Measurements from ENCODE around the gene WNK2.
"Not testable (repeated sequence)": the region's sequence is repeated elsewhere in the genome, so short reads cannot be mapped to it uniquely, and the experiment has no call there.

Gene WNK2
- 0.05 to 0.31 reads per million in 2 donors for total RNA-seq

DNA sequence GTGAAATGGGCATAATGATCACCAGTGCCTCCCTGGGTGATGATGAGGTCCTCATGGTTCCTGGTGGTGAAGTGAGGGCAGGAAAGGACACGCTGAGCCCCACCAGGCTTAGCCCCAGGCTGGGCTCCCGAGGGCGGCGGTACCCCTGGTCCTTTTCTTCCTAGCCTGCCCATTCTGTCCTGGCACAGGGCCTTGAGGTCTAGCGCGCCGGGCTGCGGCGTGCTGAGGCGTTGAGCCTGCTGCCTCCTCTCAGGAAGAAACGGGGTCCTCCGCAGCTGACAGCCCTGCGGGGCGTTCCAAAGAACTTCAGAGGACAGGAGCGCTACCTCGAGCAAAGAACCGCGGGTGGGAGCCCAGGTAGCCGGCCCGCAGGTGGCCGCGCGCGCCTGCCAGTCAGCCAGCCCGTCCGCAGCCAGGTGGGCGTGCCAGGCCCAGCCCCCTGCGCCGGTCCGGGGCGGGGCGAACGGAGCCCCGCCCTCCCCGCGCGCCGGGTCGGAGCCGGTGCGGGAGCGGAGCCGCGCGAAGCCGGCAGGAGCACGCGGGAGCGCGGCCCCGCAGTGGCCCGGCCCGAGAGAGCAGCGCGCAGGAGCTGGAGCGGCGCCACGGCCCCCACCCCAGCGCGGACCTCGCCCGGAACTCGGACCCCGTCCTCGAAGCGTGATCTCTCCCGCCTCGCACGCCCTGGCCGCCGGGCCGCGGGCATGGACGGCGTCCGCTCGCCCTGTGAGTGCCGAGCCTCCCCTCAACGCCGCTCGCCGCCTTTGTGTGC, at the start of gene WNK2:
TSS of gene WNK2 (plus strand) at position 477 of the 769 bp plus-strand sequence. CDS start 791 bp downstream, outside the sequence.
- peak; percentile 23 for DNase-seq

DNA sequence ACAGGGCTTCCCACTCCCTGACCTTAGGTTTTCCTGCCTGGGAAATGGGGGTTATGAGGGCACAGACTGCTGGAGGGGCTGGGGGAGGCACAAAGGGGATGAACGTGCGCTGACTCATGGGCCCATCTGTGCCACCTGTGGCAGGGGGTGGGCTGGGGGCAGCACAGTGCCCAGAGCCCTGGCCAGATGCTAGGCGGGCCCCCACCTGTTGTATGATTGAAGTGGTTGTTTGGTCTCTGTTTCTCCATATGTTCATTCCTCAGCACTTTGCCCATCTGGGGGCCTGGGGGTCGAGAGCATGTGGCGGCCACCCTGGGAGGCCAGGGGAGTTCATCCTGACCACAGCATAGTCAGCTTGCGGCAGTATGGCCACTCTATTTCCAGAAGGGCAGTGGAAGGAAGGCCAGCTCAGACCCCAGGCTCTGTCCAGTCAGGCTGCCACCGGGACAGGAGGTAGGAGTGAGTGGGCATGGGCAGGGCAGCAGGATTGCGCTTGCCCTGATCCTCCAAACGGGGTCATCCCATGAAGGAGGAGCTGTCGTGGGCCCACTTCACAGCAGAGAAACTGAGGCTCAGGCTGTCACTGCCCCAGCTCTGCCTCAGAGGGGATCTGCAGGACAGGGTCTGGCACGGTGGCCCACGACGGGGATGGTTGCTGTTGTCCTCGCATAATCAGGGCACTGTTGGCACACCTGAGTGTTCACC, 49.0 kb upstream of the WNK2 start:
- no peak for DNase-seq

GRCh38 chr9:93136011-93136440, 47.9 kb upstream of the WNK2 start:
- no peak for DNase-seq

GRCh38 chr9:93137362-93137761, 46.6 kb upstream of the WNK2 start:
- DNase-seq, result no peak

DNA sequence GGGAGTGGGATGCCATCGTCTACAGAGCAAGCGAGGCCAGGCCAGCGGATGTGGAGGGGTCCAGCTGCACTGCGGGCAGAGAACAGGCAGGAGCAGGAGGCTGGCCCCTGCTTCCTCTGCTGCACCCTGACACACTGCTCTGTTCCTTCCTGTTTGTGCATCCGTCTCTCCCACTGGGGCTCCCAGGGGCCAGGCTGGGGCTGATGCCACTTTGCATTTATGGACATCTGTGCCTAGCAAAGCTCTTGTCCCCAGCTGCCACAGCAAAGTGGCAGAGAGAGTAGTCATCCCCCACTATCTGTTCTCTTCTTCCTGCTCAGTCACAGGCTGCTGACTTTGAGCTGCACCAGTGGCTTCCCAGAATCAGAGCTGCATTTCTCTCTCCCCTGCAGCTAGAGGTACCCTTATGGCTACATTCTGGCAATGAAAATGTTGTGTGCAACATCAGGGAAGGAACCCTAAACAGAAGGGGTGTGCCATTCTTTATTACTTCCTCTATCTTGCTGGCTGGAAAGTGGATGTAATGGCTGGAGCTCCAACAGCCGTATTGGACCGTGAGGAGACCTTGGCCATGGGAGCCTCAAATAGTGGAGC, 45.7 kb upstream of the WNK2 start:
- no peak for DNase-seq

DNA sequence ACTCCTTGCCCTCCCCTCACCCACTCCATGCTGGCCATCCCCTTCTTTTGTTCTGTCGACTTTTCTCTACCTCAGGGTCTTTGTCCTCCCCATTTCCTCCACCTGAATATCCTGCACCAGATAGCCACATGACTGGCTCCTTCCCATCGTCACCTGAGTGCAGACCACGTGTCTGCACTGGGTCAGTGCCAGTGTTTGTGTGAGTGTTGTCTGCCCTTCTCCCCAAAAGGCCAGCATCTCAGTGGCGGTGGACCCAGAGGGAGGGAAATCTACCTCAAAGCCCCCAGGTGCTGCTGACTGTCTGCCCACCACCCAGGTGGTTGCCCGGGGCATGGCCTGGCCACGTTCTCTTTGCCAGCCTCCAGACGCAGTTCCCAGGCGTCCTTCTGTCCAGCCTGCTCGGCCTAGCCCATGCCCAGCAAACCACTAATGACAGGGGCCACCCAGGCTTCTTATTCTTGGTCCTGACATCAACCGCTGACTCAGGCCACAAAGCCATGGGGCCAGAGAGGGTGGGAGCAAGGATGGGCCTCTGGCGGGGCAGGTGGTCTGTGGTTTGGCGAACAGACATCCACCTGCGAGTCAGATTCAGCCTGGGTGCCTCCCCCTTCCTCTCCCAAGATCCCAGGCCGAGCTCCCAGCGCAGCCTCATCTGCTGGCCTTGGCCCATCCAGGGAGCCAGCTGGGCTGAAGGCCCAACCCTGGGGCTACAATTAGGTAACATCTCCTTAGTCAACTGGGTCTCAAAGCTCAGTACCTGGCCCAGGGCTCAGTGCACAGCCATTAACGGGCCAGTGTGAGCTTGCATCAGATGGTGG, 44.4 kb upstream of the WNK2 start:
- no peak for DNase-seq

DNA sequence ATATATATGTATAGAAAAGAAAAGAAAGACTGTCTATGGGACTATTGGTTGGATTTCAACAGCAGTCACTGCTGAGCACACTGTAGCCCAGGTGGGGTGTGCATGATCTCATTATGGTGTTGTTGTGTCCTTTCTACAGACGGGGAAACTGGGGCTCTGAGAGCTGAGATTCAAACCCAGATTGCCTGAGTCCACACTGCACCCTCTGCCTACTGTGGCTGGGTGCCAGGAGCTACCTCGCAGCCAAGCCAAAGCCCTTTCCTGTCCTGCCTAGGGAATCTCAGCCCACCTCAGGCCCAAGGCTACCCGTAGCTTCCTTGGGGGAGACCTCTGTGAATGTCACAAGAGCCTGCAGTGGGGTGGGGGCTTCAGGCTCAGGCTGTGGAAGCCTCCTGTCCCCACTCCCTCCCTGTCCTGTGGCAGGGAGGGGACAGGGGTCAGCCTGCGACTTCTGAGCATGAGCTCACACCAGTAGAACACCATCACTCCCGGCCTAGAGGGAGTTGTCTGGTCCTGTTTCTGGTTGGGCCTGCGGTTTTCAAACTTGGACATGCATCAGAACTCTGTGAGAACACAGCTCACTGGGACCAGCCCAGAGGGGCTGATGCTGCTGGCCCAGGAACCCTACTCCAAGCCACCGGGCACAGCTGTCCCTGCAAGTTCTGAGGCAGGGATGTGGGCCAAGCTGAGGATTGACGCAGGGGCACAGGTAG, 42.0 kb upstream of the WNK2 start:
- no peak for DNase-seq

GRCh38 chr9:93143830-93144530, 40.0 kb upstream of the WNK2 start:
- DNase-seq, result peak; percentile 25

GRCh38 chr9:93146696-93147095, 37.2 kb upstream of the WNK2 start:
- not testable (repeated sequence) for DNase-seq

DNA sequence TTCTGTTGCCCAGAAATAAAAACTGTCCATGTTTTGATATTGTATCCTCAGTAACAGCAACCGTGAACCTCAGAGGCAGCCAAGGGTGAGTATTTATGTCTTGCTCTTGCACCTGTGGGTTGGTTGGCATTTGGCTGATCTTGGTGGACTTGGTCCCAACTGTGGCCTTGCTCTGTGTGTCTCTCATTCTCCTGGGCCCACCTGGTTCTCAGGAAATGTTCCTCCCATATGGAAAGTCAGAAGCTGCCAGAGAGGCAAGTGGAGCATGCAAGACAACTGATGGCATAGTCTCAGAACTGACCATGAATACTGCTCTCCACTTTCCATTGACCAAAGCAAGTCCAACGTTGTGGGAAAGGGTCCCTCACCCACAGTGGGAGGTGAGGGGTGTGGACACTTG, 36.3 kb upstream of the WNK2 start:
- no peak for DNase-seq

DNA sequence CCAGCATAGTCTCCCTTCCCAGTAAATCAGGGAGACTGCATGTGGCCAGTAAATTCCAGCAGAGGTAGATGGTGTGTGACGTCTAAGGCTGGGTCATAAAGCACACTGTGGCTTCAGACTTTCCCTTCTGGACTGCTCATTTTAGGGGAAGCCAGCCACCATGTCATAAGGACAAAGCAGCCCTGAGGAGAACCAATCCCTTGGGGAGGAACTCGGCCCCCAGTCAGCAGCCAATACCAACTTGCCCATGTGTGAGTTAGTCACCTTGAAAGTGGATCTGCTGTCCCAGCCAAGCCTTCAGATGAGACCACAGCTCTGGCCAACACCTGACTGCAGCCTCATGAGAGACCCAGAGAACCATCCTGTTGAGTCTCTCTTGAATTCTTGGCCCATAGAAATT, 35.2 kb upstream of the WNK2 start:
- DNase-seq, result no peak

- DNase-seq, result no peak
Measured at GRCh38 chr9:93149361-93149760, 34.6 kb upstream of the WNK2 start.

- DNase-seq, result no peak
Measured at GRCh38 chr9:93151097-93151784, 32.7 kb upstream of the WNK2 start.

DNA sequence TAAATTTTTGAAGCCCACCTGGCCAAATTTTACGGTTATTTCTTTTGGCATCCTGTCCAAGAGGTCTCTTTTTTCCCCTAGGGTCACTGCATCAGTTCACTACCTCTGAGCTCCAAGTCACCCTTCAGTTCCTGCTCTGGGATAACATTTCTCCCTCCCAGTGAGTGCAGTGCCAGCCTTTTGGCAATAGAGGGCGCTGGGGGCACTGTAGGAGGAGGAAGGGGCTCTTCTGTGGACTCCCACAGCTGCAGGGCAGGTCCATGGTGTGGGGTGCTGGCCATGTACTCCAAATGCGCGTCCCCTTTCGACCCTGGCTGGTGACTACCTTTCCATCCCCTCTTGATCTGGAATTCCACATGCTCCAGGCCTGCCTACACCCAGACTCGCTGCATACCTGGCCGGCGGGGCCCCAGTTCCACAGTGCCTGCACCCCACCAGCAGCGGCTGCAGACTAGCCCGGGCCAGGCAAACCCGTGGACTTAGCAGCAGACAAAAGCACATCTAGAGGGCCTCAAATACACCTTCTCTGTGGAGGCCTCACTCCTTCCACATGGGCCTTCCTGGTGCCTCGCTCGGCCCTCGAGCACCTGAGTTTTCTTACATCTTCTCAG, 29.5 kb upstream of the WNK2 start:
- DNase-seq, result no peak

- DNase-seq, result no peak
Measured at GRCh38 chr9:93155716-93156474, 28.0 kb upstream of the WNK2 start.

DNA sequence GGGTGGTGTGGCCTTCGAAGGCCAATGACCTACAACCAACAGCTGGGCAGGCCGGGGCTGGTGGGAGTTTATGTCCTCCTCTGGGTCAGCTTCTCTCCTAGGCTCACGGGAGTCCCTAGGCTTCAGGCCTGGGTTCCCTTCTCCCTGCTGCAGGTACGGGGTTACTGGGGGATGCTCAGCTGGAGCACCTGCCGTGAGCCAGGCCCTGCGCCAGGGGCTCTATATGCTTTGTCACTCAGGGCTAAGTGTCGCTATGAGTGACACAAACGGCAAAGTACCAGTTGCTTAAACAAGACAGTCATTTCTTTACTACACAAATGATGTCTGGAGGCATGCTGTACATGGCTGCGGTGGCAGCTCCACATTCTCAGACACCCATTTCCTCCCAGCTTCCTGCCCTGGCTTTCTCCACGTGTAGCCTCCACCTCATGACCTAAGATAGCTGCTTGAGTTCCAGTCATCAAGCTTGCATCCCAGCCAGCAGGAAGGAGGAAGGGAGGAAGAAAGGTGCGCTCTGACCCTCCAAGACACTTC, 27.4 kb upstream of the WNK2 start:
- no peak for DNase-seq

GRCh38 chr9:93159601-93160471, 24.1 kb upstream of the WNK2 start:
- DNase-seq, result peak; percentile 40

DNA sequence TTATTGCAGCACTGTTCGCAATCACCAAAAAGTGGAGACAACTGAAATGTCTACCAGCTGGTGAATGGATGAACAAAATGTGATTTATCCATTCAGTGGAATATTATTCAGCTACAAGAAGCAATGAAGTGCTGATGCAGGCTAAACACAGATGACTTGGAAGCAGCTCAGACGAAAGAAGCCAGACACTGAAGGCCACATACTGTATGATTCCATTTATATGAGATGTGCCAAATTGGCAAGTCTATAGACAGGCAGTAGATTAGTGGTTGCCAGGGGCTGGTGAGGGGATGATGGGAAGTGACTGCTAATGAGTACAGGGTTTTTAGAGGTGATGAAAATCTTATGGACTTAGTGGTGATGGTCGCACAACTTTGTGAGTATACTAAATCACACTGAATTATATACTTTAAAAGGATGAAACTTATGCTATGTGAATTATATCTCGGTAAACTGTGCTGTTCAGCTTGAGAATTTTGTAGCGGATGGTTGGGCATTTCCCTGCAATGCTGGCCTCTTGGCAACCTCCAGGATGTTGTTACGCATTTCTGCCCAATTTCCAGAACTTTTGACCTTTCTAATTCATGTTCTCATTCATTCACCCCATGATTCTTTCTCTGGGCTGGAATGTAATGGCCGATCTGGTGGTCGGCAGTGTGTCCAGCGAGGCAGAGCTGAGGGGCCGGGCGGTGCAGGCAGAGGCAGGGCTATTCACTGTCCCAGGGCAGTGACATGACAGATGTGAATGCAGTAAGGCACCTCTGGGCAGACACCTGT, 22.0 kb upstream of the WNK2 start:
- no peak for DNase-seq
